Cerebellar cortex (tissue), 1 donor: ENCODE results near the gene KRTAP5-4.

Experiments
- DNase-seq: peaks from one replicate; pipeline ENCODE4 v3.0.0-alpha.2; 2015; ENCODE audit warnings: low spot score

Gene KRTAP5-4

GRCh38 chr11:1572197-1573076 lies 49.5 kb downstream of the KRTAP5-4 start, which contains the start of gene DUSP8:
Gene DUSP8, minus strand, starts transcription at chr11:1572271. Its CDS starts 6,445 bp downstream, at chr11:1565826.
- peak; percentile 88 for DNase-seq

DNA sequence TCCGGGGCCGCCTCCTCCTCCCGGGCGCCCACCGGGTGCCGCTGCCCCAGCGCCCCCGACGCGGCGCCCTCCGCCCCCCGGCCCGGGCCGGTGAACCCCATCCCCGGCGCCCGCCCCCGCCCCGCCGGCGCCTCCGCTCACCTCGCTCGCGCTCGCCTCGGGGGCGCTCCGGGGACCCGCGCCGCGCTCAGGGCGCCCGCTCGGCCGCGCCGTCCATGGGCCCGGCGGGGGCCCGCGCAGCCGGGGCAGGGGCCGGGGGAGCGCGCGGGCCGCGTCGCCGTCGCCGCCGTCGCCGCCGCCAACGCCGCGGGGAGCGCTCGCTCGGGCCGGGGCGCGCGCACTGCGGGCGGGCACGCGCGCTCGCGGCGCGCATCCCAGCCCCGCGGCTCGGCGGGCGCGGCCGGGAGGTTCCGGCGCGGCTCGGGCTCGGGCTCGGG lies 50.2 kb downstream of the KRTAP5-4 start:
- DNase-seq, result no peak
